Measurements from ENCODE around the gene IDH2.
"Not testable (repeated sequence)": the region's sequence is repeated elsewhere in the genome, so short reads cannot be mapped to it uniquely, and the experiment has no call there.

IDH2 gene

GRCh38 chr15:90083954-90084607 is 18.2 kb downstream of the IDH2 start:
- DNase-seq = peak; percentile 48

- DNase-seq = no peak
Measured at GRCh38 chr15:90083419-90083818, 18.8 kb downstream of the IDH2 start.

DNA sequence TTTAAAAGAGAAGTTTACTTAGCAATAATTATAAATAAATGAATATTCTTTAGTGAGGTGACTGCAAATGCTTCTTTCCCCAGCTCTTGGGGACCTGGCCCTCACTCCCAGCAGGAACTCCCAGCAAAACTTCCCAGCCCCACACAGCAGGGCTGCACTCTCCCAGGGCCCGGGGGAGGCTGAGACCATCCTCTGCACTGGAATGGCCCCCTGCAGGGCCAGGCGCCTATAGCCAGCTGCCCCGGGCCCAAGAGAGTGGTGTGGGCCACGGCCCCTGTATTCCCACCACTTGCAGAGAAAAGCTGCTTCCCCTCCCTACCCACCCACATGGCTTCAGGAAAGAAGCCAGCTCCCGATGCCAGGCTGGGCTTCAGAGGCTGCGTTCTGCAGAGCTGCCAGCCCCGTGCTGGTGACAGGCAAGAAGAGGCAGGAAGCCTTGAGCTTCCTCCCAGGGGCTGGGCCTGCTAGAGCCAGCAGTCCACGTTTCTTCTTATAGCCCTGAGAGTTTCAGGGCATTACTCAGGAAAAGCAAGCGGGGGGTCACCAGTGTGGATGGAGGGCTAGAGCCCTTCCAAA is 20.0 kb downstream of the IDH2 start:
- no peak for DNase-seq

GRCh38 chr15:90080818-90081393 is 21.4 kb downstream of the IDH2 start:
- DNase-seq = no peak

GRCh38 chr15:90080458-90080755 is 21.9 kb downstream of the IDH2 start:
- DNase-seq = no peak

DNA sequence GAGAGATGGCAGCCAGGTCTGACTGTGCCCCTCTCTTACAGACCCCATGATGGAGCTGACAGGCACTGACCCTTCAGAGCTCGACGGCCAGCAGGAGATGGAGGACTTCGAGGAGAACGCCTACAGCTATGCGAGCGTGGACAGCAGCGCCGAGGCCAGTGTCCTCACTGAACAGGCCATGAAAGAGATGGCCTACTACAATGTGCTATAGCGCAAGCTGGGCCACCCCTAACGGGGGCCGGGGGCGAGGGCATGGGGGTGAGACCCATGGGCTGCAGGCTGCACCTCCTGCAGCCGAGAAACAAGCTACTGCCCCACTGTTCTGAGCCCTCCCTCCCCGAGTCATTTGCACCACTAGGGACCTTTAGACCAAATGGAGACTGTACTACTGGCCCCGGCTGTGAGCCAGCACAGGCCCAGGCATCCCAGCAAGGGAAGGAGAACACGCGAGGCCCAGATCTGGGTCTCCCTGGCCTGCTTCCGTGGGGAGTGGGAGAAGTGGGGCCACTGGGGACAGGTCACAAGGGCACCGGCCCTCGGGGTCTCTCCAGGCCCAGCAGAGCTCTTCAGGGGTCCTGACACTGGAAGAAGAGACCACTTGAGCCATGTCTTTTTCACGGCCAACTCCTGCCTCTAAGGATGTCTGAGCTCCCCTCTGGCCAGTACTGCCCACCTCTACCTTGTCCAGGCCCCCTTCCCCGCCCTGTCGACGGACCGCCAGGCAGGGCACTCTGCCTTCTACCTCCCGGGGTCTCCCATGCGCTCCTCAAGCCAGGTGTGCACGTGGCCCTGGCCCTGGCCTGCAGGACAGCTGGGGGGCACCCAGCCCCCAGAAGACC is 22.4 kb downstream of the IDH2 start:
- DNase-seq = no peak

DNA sequence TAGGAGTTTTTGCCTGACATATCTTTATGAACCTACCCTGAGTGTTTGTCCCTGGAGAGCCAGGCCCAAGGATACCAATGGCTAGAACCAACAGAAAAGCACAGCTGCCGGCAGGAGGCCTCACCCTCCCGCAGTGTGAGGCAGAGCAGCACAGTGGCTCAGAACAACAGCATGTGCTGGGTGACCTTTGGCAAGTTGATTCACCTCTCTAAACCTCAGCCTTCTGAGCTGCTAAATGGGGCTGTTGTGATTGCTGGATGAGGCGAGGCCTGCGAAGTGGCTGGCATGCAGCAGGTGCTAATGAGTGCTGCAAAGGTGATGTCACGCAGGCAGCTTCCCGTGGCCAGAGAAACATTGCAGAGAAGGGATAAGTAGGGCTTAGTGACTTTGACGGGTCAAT is 23.3 kb downstream of the IDH2 start:
- no peak for DNase-seq

GRCh38 chr15:90076716-90077115 is 25.6 kb downstream of the IDH2 start:
- no peak for DNase-seq

GRCh38 chr15:90075420-90076289 is 26.6 kb downstream of the IDH2 start:
- no peak for DNase-seq

DNA sequence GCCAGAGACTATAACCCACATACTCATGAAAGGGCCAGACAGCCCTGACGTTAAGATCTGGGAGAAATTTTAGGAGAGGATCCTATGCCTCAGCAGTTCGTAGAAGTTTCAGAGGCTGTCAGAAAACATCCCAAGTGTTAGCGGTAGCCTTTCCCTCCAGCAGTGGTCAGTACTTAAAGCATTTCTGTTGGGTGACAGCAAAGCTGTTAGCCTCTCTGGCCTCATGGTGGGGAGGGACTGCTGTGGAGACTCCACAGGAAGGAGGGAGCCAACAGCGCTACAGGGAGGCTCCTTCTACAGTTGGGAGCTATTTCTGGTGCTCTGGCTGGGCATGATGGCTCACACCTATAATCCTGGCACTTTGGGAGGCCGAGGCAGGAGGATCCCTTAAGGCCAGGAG is 27.4 kb downstream of the IDH2 start:
- DNase-seq = no peak

GRCh38 chr15:90074023-90074422 is 28.2 kb downstream of the IDH2 start:
- no peak for DNase-seq

DNA sequence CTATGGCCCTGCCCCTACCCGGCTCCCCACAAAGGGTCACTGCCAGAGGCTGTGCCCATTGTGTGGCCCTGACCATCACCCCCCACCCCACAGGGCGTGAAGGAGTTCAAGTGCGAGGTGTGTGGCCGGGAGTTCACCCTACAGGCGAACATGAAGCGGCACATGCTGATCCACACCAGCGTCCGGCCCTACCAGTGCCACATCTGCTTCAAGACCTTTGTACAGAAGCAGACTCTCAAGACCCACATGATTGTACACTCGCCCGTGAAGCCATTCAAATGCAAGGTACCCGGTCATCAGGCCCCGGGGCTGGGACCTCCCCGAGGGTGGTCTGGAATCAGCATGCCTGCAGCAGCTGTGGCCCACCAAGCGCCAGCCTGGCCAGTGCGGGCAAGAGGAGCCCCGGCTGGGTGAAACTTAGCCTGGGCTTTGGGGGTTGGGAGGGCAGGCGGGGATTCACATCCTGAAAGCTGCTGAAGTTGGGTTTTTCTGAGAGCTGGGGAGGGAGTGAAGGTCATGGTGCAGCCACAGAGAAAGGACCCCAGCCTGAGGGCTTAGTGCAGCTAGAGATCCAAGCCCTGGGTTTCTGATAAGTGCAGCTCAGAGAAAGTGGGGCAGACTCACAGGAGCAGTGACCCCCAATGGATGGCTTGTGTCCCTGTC is 29.2 kb downstream of the IDH2 start:
- no peak for DNase-seq

DNA sequence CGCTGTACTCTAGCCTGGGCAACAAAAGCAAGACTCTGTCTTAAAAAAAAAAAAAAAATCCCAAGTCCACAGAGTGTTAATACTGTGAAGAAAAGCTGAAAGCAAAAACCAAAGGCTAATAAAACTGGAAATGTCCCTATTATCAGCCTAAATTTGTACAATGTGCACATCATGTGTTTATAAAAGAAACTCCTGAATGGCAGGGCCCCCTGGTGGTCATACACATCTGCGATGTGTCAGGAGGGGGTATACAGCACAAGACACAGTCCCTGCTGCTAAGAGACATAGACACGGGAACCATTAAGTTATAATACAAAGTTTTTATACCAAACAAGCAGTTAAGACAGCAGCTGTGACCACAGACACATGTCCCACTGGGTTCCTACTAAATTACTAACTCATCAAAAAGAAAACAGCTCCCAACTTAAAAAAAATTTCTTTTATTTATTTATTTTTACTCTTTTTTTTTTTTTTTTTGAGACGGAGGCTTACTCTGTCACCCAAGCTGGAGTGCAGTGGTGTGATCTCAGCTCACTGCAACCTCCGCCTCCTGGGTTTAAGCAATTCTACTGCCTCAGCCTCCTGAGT is 31.0 kb downstream of the IDH2 start:
- peak; percentile 64 for DNase-seq

GRCh38 chr15:90070623-90071022 is 31.6 kb downstream of the IDH2 start:
- DNase-seq = not testable (repeated sequence)

DNA sequence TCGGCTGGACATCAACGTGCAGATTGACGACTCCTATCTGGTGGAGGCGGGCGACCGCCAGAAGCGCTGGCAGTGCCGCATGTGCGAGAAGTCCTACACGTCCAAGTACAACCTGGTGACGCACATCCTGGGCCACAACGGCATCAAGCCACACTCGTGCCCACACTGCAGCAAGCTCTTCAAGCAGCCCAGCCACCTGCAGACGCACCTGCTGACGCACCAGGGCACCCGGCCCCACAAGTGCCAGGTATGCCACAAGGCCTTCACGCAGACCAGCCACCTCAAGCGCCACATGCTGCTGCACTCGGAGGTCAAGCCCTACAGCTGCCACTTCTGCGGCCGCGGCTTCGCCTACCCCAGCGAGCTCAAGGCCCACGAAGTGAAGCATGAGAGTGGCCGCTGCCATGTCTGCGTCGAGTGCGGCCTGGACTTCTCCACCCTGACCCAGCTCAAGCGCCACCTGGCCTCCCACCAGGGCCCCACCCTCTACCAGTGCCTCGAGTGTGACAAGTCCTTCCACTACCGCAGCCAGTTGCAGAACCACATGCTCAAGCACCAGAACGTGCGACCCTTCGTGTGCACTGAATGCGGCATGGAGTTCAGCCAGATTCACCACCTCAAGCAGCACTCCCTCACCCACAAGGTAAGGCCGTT is 34.2 kb downstream of the IDH2 start:
- no peak for DNase-seq

GRCh38 chr15:90067181-90067952 is 34.9 kb downstream of the IDH2 start:
- DNase-seq = no peak

DNA sequence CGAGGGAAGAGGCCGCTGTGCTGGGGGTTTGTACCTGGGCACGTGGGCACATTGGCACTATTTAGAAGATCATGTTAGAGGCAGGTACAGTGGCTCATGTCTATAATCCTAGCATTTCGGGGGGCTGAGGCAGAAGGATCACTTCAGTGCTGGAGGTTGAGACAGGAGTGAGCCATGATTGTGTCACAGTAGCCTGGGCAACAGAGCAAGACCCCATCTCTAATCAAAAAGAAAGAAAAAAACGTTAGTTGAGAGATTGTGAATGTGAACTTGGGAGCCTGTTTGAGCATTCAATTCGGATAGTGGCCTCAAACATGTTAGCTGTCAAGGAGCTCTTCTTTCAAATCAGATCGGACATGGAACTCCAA is 36.6 kb downstream of the IDH2 start:
- DNase-seq = no peak

DNA sequence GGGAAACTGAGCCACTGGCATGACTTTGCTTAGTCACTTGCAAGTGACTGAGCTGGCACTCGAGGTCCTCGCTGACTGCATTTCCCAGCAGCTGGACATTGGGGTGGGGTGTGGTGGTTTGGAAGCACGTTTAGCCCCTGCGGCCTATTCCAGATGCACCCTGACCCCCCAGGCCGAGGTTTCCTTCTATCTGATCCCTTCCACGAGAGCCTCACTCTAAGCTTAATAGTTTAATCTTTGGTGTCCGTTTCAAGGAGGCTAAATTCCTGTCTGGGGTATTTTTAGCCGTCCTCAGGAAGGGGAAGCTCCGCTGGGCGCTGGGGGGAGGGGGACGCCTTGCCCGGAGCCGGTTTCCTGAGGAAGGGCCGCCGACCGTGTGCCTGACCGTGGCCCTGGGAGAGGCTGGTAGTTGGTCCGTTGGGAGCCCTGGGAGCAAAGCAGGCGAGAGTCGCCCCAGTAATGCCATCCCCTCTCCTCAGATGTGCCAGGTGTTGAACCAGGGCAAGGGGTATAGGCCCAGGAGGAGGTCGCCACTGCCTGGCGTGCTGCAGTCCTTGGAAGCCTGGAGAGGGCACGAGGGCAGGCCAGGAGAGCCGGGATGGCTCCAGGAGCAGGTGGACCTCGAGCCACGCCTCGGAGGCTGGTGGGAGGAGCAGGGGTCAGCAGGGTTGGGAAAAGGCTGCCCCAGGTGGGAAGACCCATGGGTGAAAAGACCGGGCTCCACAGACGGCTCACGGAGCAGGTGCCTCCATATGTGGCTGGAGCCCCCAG is 37.2 kb downstream of the IDH2 start:
- DNase-seq = no peak

- no peak for DNase-seq
Measured at GRCh38 chr15:90063770-90064247, 38.5 kb downstream of the IDH2 start.
